Islet of Langerhans (tissue), 1 donor: ENCODE results near the gene OR2G2.

ENCODE experiments used
- FAIRE-seq: peaks from one replicate; lab custom pipeline; 2011; peaks lifted over from hg19 to GRCh38; lab: Jason Lieb, UNC

The OR2G2 gene, protein sequence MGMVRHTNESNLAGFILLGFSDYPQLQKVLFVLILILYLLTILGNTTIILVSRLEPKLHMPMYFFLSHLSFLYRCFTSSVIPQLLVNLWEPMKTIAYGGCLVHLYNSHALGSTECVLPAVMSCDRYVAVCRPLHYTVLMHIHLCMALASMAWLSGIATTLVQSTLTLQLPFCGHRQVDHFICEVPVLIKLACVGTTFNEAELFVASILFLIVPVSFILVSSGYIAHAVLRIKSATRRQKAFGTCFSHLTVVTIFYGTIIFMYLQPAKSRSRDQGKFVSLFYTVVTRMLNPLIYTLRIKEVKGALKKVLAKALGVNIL

DNA sequence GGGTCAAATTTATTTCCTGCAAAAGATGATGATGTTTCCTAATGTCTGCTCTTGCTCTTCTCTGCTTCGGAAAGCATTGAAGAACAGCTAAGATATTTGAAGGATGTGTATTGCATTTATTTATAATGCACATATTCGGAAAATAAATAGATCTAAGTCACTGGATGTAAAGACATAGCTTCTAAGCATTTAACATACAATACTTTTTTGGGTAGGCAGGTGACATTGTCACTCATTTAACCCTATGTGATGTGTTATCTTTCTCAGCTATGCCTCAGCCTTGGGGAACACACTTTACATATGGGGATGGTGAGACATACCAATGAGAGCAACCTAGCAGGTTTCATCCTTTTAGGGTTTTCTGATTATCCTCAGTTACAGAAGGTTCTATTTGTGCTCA lies at the start of gene OR2G2:
TSS of gene OR2G2 (plus strand) at position 301 of the 400 bp plus-strand sequence. CDS start at position 301, 0 bp downstream.
- FAIRE-seq = no peak

DNA sequence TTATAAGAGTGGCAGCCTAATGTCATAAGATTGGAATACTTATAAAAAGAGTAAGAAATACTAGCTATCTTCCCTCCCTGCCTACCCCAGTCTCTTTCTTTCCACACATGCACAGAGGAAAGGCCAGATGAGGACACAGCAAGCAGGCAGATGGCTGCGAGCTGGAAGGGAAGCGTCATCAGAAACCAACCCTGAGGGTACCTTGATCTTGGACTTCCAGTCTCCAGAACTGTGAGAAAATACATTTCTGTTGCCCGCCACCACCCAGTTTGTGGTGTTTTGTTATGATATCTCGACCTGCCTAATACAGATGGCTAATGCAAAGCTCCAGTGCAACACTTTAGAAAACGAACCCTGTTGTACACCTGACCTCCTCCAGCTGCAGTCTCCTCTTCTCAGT lies 49.6 kb upstream of the OR2G2 start:
- FAIRE-seq = no peak

DNA sequence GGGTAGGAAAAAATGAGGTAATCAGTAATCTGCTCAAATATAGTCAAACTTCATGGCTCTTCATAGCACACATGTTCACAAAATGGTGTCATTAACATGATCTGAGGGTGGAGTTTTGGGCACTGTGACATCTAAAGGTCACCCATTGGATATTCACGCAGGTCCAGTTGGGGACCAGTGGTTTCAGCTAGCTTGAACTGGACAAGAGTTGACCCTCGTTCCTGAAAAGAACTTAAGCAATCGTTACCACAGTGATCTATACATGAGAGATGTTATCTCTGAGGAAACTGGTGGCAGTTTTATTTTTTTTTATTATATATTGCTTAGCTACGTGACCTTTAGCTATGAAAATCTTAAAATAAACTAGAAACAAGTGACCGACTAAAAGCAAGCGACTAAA lies 48.9 kb upstream of the OR2G2 start:
- FAIRE-seq = no peak

DNA sequence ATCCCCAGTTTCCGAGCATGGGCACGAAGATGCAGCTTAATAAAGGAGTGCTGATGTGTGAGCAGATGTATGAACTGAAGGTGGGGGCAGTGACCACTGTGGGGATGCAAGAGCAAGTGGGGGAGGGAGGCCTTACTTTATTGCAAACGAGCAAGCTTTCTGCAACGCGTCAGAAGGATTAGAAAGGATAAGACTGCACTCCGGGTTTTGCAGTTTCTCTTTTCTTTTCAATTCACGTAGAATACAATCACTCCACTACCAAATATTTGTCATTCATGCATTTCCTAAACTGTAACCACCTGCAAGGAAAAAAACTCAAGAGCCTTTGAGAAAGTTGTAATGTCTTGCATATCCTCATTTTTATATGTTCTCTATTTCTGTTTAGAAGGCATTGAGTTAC lies 47.6 kb upstream of the OR2G2 start:
- no peak for FAIRE-seq

DNA sequence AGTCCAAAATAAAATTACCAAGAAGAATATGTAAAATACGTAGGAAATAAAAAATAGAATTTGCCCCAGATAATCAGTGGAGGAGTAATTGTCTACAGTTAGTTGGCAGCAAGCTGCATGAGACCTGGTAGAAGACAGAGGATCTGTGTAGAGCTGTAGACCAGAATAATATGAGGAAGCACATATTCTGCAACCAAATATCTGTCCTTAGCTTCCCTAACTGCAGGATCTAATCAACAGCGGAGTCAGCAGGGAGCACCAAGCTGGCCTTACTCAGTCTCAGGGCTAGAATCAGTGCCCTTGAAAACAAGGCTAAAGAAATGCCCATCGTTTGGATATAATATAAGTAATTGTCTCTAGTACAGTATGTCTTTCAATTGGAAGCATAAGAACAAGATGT lies 45.3 kb upstream of the OR2G2 start:
- FAIRE-seq = no peak

DNA sequence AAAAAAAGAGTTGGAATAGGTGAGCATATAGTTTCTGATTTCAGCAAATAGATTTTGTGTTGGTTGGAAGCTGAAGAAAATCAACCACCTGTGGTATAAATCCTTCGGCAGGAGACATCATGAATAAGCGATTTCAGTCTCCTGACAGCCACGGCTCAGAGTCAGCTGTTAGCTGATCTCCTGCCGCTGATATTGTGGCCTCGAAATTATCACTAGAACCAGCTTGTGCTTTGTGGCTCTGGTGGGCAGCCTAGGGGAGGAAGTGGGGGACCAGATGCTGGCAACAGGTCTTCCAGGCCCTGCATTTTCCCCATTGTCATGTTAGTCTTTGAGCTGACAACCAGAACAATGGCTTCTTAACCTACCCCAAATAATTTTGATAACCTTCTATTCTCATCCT lies 40.1 kb upstream of the OR2G2 start:
- FAIRE-seq = no peak

DNA sequence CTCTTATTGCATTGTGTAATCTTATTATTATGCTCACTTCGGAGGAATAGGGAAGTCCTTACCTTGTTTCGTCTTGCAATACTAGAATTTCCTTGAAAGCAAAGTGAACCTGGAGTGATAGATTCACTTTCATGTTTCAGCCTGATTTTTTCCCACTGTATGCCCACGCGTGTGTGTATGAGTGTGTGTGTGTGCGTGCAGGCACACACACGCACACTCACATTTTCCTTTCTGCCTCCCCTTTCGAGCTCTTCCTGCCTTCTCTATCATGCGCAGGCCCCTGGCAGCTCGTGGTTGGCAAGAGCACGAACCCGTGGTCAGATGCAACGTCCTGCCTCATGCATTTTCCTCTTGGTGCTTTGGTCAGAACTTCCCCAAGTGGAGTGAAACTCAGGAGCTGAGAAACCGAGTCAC lies 39.4 kb upstream of the OR2G2 start, which contains the start of gene GCSAML:
TSS of gene GCSAML (plus strand) at position 366 of the 414 bp plus-strand sequence. CDS start 58 bp downstream, outside the sequence.
- no peak for FAIRE-seq

DNA sequence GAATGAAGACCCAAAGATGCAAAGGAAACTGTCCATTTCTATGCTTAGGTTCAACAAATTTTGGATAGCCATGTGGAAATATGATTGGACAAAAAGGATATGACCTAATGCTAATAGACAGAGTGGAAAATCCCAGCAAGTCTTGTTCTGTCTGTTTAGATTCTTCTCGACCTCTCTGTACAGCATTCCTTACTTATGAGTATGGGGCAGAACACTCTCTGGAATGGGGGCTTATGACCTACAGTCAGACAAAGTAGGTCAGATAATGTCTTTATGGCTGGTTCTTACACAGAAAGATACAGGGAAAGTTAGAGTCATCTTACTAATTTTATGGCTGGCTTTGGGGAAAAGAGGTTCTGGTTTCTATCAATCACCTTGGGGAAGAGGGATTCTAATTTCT lies 36.4 kb upstream of the OR2G2 start:
- no peak for FAIRE-seq

DNA sequence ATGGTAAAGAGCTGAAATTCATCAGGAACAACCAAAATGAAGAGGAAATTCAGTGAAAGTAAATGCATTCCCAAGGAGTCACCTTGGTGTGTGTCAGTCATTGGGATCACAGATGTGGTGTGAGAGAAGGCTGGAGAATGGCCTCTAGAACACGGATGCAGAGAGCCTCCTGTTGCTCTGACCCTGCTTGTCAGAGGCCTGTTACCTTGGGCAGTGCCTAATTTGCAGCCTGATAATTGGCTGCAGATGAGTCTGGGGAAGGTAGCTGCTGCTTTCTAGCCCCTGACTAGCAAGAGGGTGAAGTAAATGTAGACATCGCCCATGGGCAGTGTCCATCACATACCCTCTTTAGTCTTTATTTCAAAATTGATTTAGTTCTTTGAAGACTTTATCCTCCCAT lies 35.9 kb upstream of the OR2G2 start:
- no peak for FAIRE-seq

DNA sequence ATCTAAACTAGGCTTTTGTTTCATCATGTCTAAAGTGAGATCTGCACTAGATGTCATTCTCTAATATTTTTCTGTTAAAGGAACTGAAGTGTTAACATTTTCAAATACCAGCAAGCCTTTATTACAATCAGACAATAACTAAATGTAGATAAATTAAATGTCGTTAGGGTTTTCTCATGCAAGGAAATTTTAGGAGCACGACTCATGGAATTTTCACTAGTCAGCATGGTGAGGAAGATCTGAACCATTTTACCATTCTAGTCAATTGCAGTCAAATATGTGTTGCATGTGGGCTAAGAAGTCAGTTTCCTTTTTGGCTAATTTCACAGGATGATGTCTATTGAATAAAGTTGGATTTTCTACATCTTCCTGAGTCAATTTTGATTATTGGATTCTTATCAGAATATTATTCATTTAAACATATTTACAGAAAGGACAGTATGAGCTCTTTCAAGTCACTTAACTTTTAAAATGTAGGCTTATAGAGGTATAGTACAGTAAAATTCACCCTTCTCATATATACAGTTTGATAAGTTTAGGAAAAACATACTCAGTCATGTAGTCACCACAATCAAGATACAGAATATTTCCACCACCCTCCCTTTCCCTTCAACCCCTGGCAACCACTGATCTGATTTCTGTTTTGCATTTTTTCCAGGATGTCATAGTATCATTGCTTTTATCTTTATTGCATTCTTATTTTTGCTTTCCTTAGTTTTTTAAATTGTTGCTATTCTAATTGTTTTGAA lies 30.1 kb upstream of the OR2G2 start:
- FAIRE-seq = no peak

DNA sequence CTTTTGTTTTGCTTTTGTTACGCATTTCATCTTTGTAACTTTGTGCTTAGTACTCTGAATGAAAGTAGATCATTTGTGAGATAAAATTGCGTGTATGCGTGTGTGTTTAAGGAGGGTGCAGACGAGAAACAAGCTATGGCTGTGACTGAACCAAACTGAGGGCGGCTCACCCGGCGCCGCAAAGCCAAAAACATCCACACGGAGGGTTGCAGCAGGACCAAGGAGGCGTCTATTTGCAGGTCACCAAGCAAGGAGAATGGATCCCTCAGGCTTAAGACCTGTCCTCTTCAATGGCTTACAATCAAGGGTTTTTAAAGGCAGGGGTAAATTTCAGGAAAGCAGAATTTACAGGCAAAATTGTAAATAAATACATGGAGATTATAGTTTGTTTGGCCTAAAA lies 26.4 kb upstream of the OR2G2 start:
- FAIRE-seq = no peak

DNA sequence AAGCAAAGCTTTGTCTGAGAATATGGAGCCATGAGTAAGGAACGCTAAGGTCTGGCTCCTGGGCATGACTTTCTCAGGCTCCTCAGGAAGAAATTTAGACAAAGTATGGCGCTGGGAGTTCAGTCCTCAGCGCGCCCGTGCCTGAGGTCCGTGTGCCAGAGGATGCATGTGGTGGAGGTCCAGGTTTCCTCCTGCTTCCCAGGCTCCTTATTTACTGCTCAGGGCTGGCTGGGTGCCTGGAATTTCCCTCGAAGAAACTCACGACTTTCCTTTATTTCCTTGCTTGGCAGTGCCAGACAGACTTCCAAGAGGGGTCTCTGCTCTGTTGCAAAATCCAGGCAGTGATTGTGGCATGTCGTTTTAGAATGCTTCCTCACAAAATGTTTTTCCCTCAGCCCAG lies 26.0 kb upstream of the OR2G2 start:
- FAIRE-seq = no peak

DNA sequence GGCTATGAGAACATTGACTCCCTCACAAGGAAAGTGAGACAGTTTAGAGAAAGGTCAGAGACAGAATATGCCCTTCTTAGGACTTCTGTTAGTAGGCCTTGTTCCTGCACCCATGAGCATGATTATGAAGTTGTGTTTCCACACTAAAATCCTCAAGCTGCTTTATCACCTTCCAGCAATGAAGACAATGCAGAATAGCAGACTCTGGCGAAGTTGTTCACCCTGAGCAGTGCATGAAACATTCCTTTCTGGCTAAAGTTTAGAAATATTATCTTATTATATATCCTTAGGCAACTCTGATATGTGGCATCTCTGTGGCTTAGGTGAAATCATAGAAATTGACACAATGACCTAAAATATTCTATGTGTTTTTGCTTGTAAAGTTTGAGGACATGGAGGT lies 13.9 kb upstream of the OR2G2 start:
- no peak for FAIRE-seq

DNA sequence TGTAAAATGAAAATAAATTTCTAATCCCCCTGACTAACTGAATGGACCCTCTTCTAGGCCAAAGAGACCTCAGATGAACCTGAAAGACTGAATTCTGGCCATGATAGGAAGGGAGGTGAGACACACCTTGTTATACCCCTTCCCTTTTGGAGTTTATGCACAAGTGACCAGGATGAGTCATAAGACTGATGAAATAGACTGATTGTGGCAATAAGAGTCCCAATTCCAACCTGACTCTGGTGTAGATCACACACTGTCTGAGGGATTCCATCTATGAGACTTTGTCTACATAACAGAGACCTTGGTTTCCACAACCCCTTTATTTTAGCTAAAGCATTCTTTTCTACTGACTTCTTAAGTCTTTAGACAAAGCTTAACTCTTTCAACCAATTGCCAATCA lies 13.5 kb upstream of the OR2G2 start:
- no peak for FAIRE-seq

DNA sequence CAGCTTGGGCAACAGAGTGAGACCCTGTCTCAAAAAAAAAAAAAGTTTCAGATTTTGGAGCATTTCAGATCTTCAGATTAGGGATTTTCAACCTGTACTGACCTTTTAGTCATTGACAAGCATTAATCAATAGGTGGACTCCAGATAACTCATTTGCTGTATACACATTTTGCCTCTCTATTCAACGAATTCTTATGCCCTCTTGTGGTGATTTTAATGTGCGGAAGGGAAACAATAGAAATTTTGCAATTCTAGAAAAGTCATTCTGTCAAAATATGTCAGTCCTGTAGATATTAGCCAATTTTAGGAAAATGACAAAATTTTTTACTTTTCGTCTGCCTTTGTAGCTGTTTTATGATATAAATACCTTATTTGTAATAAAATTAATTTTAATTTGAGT lies 11.6 kb upstream of the OR2G2 start:
- FAIRE-seq = no peak

DNA sequence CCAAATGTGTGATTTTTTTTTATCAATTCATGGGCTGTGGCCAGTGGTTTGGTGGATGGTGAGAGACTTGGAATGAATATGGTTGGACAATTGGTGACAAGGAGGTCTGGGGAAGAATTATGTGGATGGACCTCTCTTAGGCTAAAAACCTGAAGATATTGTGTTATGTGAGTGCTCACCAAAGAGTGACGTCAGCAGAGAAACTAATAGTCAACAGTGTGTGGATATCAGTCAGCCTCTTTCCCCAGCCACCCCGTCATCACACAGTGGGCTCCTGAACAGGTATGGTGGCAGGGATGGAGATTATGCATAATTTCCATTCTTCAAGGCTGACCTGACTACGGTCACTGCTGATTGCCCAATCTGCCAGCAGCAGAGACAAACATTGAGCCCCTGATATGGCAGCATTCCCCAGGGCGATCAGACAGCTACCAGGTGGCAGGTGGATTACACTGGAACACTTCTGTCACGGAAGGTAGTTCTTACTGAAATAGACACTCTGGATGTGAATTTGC lies 9.2 kb upstream of the OR2G2 start:
- FAIRE-seq = no peak

DNA sequence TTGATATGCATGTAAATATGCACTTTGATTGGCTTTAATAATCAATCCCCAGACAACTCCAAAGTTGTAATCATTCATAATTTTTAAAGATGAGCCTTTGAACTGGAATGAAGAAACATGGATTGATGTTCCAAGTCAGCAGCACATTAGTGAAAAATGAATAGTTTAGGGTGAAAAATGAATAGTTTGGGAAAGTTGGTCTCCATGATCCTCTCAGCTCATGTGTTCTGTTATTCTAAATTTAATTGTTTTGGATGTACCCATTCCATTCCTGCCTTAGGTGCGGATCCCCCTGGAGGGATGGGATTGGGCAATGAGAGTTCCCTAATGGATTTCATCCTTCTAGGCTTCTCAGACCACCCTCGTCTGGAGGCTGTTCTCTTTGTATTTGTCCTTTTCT lies 17.1 kb downstream of the OR2G2 start, which contains the start of gene OR2G3:
TSS of gene OR2G3 (plus strand) at position 301 of the 400 bp plus-strand sequence. CDS start at position 301, 0 bp downstream.
- FAIRE-seq = no peak

DNA sequence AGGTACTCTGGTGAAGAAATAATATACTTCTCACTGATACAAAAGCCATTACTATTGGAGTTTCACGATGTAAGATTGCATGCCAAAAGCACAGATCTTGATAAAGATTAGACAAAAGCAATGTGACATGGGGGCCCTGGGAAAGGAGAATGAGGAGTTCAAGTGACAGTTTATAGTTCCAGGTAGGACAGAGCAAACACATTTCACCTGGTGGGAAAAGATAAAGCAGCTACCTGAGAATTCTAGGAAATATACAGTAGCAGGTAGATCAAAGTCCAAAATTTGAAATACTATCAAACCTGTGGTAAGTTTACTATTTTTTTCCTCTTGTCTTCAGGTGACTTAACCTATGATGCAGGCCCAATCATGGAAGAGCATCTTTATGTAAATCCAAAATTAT lies 25.2 kb downstream of the OR2G2 start:
- FAIRE-seq = no peak

DNA sequence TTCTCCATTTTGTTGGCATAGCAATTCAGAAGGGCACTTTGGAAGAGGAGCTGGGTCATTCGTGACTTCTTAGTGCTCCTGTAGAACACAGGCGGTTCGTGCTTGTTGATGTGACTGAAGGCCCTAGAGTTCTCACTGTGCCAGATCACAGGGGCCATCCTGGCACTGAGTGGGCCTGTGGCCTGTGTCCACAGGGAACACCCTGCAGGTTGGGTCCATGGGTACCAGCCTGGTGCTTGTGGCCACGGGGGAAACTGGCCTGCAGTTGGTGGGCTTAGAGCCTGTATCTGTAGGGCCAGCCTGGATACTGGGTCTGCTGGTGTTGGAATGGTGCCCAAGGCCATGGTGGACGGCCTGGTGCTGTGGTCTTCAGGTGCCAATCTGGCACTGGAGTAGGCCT lies 26.5 kb downstream of the OR2G2 start:
- FAIRE-seq = no peak

DNA sequence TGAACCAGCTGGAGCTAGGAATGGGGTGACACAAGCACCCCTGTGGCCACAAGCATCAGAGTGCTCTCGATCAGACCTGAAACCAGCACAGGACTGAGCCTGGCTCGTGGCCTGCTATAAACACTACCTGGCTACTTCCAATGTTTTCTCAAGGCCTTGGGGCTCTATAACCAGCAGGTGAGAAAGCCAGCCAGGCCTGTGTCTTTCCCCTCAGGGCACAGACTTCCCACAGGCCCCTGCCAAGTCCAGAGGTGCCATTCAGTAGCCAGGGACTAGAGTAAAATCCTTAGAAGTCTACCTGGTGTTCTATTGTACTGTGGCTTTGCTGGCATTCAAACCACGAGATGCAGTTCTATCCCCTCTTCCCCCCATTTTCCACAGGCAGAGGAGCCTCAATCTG lies 39.8 kb downstream of the OR2G2 start:
- FAIRE-seq = no peak

DNA sequence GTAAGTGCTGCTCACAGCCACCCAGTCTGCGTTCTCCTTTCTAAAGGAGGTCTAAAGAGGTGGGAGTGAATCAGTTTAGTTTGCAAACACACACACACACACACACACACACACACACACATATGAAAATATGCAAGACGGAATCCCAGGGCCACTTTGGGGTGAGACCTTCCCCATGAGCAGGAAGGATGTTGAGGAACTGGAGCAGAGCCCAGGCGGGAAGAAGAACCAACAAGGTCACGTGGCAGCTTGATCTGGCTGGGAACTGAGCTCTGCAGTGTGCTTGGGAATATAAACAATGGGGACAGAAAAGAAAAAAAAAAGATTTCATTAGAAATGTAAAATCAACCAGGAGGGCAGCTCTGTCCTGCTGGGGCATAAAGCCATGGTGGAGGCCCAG lies 49.9 kb downstream of the OR2G2 start:
- FAIRE-seq = no peak

DNA sequence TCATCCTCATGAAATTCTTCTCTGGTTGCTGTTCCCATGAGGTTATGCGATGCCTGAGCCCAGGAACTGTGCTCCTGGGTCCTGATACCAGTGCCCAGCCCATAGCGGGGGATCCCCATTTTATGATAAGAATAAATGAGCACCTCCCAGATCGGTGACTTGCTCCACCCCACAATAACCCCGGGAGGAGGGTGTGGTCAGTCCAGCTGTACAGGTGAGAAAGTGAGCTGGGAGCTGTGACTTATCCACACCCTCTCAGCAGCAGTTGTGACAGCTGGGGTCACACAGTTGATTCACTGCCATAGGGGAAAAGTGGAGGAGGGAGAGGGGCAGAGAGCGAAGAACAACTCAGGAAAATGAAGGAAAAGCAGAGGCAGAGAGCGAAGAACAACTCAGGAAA lies 50.6 kb downstream of the OR2G2 start:
- FAIRE-seq = no peak
